Calu3 (cell line): Measurements from ENCODE around the gene RPRD1B. TPM values are rescaled to one million over a fixed set of nuclear protein-coding genes. Genes with fewer than 3 reads are reported as not detected.

ENCODE experiments used
- total RNA-seq: library from RNA; stranded (reverse); gene quantifications from 2 replicates; pipeline ENCODE4 v1.2.3, GENCODE V29; 2022

The RPRD1B gene
- total RNA-seq, 1 experiment from 2014 or later: 53.5 TPM

Other genes with a start within 250 kb of the RPRD1B start
- 0.71 and 2.8 TPM in 2 replicates for gene VSTM2L, start 130.6 kb upstream of the RPRD1B start, total RNA-seq
- 54.0 and 57.0 TPM in 2 replicates for gene TTI1, start 290 bp upstream of the RPRD1B start, total RNA-seq
- 261 and 311 TPM in 2 replicates for gene TGM2, start 131.5 kb downstream of the RPRD1B start, total RNA-seq
- not detected in 2 replicates for gene KIAA1755, start 227.0 kb downstream of the RPRD1B start, total RNA-seq